HEK293T (cell line): Measurements from ENCODE around the gene MRPL18.

Experiments
- FOXM1 ChIP-seq: fragments of 450-650 bp; IDR thresholded peaks from 2 replicates; pipeline ENCODE4 v1.6.1; 2017; ENCODE audit warnings: mild to moderate bottlenecking, borderline replicate concordance
- L3MBTL2 ChIP-seq: fragments of 450-650 bp; conservative IDR thresholded peaks from 2 replicates; pipeline ENCODE4 v1.6.1; 2016; ENCODE audit warnings: mild to moderate bottlenecking
- SUZ12 ChIP-seq: fragments of 450-650 bp; IDR thresholded peaks from 2 replicates; pipeline ENCODE4 v1.6.1; 2016; ENCODE audit warnings: mild to moderate bottlenecking
- TF ChIP-seq, protein P1 (sequence below): fragments of 450-650 bp; IDR thresholded peaks from 2 replicates; pipeline ENCODE4 v1.6.1; 2016

DNA sequence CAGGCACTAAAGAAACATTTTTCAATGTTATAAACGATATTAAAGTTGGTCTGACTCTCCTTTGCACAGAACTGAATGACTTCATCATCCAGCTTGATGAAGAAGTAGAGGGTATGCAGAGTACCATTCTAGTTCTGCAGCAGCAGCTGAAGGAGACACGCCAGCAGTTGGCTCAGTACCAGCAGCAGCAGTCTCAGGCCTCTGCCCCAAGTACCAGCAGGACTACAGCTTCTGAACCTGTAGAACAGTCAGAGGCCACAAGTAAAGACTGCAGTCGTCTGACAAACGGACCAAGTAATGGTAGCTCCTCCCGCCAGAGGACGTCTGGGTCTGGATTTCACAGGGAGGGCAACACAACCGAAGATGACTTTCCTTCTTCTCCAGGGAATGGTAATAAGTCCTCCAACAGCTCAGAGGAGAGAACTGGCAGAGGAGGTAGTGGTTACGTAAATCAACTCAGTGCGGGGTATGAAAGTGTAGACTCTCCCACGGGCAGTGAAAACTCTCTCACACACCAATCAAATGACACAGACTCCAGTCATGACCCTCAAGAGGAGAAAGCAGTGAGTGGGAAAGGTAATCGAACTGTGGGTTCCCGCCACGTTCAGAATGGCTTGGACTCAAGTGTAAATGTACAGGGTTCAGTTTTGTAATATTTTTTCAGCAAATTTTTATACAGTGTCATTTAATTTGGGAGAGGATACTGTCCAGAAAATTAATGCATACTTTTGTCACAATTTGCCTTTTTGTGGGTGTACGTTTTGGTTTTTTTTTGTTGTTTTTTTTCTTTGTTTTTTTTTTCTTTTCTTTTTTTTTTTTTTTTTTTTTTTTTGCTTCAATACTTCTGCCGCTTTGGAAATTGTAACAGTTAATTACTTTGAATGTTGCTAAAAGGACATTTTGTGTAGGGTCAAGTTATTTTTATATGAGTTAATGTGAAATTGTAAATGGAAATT is 35.0 kb upstream of the MRPL18 start:
- TF ChIP-seq SUZ12 = no peak
- no peak for TF ChIP-seq FOXM1
- TF ChIP-seq, protein P1, sequence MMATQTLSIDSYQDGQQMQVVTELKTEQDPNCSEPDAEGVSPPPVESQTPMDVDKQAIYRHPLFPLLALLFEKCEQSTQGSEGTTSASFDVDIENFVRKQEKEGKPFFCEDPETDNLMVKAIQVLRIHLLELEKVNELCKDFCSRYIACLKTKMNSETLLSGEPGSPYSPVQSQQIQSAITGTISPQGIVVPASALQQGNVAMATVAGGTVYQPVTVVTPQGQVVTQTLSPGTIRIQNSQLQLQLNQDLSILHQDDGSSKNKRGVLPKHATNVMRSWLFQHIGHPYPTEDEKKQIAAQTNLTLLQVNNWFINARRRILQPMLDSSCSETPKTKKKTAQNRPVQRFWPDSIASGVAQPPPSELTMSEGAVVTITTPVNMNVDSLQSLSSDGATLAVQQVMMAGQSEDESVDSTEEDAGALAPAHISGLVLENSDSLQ = no peak
- TF ChIP-seq L3MBTL2 = no peak
